Measurements from ENCODE around the gene ITIH4. TPM values are rescaled to one million over a fixed set of nuclear protein-coding genes. Genes with fewer than 3 reads are reported as not detected.

Gene ITIH4
- total and polyA plus RNA-seq, 2 of the 13 experiments (the other 11 are each of a cell fraction or from before 2014, with no cell fraction given): 2.7 to 5.3 TPM

- TF ChIP-seq ZNF34 (CRISPR knock-in tag; IDR thresholded peaks at IDR 0.05; ENCODE audit: borderline replicate concordance) (no peak), ZBTB1 (CRISPR knock-in tag; IDR thresholded peaks at IDR 0.05; ENCODE audit: borderline replicate concordance) (no peak), MED1 (CRISPR knock-in tag; IDR thresholded peaks at IDR 0.05) (no peak), ZNF768 (CRISPR knock-in tag; IDR thresholded peaks at IDR 0.05) (no peak), ZNF546 (CRISPR knock-in tag; conservative IDR thresholded peaks at IDR 0.05) (no peak), ZBTB21 (CRISPR knock-in tag; IDR thresholded peaks at IDR 0.05) (no peak), DNMT1 (CRISPR knock-in tag; IDR thresholded peaks at IDR 0.05) (no peak), RFXANK (CRISPR knock-in tag; IDR thresholded peaks at IDR 0.05) (no peak), ZGPAT (CRISPR knock-in tag; IDR thresholded peaks at IDR 0.05) (peak; percentile 40; the same call in 1 of the 2 replicates), ZNF577 (CRISPR knock-in tag; IDR thresholded peaks at IDR 0.05; ENCODE audit: borderline replicate concordance, low read depth) (no peak)
- TF ChIP-seq, protein P1, sequence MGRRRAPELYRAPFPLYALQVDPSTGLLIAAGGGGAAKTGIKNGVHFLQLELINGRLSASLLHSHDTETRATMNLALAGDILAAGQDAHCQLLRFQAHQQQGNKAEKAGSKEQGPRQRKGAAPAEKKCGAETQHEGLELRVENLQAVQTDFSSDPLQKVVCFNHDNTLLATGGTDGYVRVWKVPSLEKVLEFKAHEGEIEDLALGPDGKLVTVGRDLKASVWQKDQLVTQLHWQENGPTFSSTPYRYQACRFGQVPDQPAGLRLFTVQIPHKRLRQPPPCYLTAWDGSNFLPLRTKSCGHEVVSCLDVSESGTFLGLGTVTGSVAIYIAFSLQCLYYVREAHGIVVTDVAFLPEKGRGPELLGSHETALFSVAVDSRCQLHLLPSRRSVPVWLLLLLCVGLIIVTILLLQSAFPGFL (CRISPR knock-in tag; IDR thresholded peaks at IDR 0.05): no peak
- TF ChIP-seq, protein P2, sequence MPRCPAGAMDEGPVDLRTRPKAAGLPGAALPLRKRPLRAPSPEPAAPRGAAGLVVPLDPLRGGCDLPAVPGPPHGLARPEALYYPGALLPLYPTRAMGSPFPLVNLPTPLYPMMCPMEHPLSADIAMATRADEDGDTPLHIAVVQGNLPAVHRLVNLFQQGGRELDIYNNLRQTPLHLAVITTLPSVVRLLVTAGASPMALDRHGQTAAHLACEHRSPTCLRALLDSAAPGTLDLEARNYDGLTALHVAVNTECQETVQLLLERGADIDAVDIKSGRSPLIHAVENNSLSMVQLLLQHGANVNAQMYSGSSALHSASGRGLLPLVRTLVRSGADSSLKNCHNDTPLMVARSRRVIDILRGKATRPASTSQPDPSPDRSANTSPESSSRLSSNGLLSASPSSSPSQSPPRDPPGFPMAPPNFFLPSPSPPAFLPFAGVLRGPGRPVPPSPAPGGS (CRISPR knock-in tag; IDR thresholded peaks at IDR 0.05): no peak
- TF ChIP-seq, protein P3, sequence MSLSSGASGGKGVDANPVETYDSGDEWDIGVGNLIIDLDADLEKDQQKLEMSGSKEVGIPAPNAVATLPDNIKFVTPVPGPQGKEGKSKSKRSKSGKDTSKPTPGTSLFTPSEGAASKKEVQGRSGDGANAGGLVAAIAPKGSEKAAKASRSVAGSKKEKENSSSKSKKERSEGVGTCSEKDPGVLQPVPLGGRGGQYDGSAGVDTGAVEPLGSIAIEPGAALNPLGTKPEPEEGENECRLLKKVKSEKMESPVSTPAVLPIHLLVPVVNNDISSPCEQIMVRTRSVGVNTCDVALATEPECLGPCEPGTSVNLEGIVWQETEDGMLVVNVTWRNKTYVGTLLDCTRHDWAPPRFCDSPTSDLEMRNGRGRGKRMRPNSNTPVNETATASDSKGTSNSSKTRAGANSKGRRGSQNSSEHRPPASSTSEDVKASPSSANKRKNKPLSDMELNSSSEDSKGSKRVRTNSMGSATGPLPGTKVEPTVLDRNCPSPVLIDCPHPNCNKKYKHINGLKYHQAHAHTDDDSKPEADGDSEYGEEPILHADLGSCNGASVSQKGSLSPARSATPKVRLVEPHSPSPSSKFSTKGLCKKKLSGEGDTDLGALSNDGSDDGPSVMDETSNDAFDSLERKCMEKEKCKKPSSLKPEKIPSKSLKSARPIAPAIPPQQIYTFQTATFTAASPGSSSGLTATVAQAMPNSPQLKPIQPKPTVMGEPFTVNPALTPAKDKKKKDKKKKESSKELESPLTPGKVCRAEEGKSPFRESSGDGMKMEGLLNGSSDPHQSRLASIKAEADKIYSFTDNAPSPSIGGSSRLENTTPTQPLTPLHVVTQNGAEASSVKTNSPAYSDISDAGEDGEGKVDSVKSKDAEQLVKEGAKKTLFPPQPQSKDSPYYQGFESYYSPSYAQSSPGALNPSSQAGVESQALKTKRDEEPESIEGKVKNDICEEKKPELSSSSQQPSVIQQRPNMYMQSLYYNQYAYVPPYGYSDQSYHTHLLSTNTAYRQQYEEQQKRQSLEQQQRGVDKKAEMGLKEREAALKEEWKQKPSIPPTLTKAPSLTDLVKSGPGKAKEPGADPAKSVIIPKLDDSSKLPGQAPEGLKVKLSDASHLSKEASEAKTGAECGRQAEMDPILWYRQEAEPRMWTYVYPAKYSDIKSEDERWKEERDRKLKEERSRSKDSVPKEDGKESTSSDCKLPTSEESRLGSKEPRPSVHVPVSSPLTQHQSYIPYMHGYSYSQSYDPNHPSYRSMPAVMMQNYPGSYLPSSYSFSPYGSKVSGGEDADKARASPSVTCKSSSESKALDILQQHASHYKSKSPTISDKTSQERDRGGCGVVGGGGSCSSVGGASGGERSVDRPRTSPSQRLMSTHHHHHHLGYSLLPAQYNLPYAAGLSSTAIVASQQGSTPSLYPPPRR (CRISPR knock-in tag; IDR thresholded peaks at IDR 0.05; ENCODE audit: borderline replicate concordance): no peak
- TF ChIP-seq, protein P4, sequence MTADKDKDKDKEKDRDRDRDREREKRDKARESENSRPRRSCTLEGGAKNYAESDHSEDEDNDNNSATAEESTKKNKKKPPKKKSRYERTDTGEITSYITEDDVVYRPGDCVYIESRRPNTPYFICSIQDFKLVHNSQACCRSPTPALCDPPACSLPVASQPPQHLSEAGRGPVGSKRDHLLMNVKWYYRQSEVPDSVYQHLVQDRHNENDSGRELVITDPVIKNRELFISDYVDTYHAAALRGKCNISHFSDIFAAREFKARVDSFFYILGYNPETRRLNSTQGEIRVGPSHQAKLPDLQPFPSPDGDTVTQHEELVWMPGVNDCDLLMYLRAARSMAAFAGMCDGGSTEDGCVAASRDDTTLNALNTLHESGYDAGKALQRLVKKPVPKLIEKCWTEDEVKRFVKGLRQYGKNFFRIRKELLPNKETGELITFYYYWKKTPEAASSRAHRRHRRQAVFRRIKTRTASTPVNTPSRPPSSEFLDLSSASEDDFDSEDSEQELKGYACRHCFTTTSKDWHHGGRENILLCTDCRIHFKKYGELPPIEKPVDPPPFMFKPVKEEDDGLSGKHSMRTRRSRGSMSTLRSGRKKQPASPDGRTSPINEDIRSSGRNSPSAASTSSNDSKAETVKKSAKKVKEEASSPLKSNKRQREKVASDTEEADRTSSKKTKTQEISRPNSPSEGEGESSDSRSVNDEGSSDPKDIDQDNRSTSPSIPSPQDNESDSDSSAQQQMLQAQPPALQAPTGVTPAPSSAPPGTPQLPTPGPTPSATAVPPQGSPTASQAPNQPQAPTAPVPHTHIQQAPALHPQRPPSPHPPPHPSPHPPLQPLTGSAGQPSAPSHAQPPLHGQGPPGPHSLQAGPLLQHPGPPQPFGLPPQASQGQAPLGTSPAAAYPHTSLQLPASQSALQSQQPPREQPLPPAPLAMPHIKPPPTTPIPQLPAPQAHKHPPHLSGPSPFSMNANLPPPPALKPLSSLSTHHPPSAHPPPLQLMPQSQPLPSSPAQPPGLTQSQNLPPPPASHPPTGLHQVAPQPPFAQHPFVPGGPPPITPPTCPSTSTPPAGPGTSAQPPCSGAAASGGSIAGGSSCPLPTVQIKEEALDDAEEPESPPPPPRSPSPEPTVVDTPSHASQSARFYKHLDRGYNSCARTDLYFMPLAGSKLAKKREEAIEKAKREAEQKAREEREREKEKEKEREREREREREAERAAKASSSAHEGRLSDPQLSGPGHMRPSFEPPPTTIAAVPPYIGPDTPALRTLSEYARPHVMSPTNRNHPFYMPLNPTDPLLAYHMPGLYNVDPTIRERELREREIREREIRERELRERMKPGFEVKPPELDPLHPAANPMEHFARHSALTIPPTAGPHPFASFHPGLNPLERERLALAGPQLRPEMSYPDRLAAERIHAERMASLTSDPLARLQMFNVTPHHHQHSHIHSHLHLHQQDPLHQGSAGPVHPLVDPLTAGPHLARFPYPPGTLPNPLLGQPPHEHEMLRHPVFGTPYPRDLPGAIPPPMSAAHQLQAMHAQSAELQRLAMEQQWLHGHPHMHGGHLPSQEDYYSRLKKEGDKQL (CRISPR knock-in tag; IDR thresholded peaks at IDR 0.05; ENCODE audit: low read depth): no peak
Observed at GRCh38 chr3:52845157-52845556, 14.7 kb upstream of the ITIH4 start (continued).

Data from HepG2 (cell line).